ENCODE results near the gene DGCR2. TPM values are rescaled to one million over a fixed set of nuclear protein-coding genes. Genes with fewer than 3 reads are reported as not detected.
A peak's percentile ranks its signal among the peaks of the same experiment; 100 is the strongest.

The DGCR2 gene
- total RNA-seq, 3 donors from 2014 or later: 36.8 to 58.4 (median 42.9) TPM

DNA sequence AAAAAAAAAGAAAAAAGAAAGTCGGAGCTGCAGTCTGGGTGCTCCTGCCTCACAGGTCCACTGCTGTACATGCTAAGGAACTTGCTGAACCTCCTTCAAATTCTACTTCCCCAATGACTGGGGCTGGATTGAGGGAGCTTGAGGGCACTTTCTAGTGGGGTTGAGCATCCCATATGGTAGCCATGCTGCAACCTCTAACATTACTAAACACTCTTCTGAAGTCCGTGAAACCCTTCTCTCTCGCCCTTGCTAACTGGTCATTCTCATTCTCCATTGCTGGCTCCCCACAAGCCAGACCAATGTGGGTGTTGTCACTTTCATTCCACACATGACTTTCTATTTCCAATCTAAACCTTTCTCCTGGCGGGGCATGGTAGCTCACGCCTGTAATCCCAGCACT, 21.0 kb upstream of the DGCR2 start:
- Histone ChIP-seq H3K27me3 (peaks cover 0 to 7% of the 10 kb centered on the region in 2 donors), H3K4me3 (peak overlapping the region in 2 of 3 donors; percentile 78 to 91), H3K9me3 (no peaks in the 10 kb centered on the region), H3K4me1 (peaks cover 0 to 3% of the 10 kb centered on the region in 2 donors), H3K27ac (no peak overlapping the region), H3K36me3 (no peaks in the 10 kb centered on the region)
- intact Hi-C loops (cut with DNase I; ENCODE audit: low total_unique reads): no loop called here
- no peak for TF ChIP-seq POLR2AphosphoS5 (IDR thresholded peaks at IDR 0.05)
- TF ChIP-seq CTCF (IDR thresholded peaks at IDR 0.05): no peak
- no peak for TF ChIP-seq POLR2A (IDR thresholded peaks at IDR 0.05)
- DNase-seq (ENCODE audit: low spot score in 2 of 2): no peak

DNA sequence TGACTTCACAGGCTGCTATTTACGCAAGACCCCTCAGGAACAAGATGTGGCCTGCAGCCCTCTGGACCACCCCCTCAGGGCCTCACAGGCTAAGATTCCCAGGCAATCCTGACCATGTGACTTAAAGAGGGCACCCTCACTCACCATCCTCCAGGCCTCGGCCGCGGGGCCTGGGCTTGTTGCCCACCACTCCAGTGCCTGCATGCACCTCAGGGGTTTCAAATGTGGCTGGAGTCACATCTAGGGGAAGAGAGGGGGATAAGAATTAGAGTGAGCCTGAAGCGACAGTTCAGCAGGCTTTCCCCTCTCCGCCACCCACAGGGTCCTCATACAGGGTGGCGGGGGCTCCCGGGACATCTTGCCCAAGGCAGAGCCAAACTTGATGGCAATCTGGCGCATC, 20.2 kb upstream of the DGCR2 start:
- no peaks in the 10 kb centered on the region for H3K36me3 ChIP-seq
- intact Hi-C loops (cut with DNase I; ENCODE audit: low total_unique reads): no loop called here

DNA sequence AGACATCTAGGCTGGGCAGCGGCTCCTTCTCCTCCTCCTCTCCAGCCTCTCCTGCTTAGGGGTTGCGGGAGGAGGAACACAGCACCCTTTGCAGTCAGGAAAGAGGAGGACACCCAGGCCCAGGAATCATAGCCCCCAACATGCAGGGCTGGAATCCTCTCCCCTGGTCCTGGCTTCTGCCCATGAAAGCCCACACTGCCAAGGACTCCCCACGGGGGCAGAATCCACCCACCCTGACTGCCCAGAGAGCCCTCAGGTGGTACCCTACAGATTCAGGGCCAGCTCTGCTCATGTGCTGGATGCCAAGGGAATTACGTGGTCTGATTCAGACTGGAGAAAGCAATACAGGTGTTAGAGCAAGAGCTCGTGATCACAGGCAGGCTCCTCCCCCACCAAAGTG, 17.8 kb upstream of the DGCR2 start:
- H3K4me1 ChIP-seq: peaks cover 0 to 3% of the 10 kb centered on the region in 2 donors
- TF ChIP-seq POLR2A (IDR thresholded peaks at IDR 0.05) (no peak), CTCF (IDR thresholded peaks at IDR 0.05) (no peak), POLR2AphosphoS5 (IDR thresholded peaks at IDR 0.05) (no peak)
- intact Hi-C loops (cut with DNase I; ENCODE audit: low total_unique reads): no loop called here
- no peaks in the 10 kb centered on the region for H3K9me3 ChIP-seq
- no peak for DNase-seq (ENCODE audit: low spot score in 2 of 2)
- no peak overlapping the region for H3K27ac ChIP-seq
- H3K4me3 ChIP-seq: no peak overlapping the region
- H3K27me3 ChIP-seq: no peaks in the 10 kb centered on the region
- H3K36me3 ChIP-seq: peaks cover under 1% of the 10 kb centered on the region

More for the DNA sequence above, 20.2 kb upstream of the DGCR2 start:
- Histone ChIP-seq H3K9me3 (no peaks in the 10 kb centered on the region), H3K27ac (no peak overlapping the region), H3K4me1 (peaks cover 0 to 3% of the 10 kb centered on the region in 2 donors), H3K27me3 (no peaks in the 10 kb centered on the region), H3K4me3 (no peak overlapping the region)
- TF ChIP-seq POLR2A (IDR thresholded peaks at IDR 0.05): no peak
- no peak for TF ChIP-seq CTCF (IDR thresholded peaks at IDR 0.05)
- TF ChIP-seq POLR2AphosphoS5 (IDR thresholded peaks at IDR 0.05): no peak
- no peak for DNase-seq (ENCODE audit: low spot score in 2 of 2)

GRCh38 chr22:19139001-19139356, 16.8 kb upstream of the DGCR2 start:
- no peak for DNase-seq (ENCODE audit: low spot score in 2 of 2)
- TF ChIP-seq CTCF (IDR thresholded peaks at IDR 0.05) (no peak), POLR2A (IDR thresholded peaks at IDR 0.05) (no peak), POLR2AphosphoS5 (IDR thresholded peaks at IDR 0.05) (no peak)
- no peak overlapping the region for H3K4me3 ChIP-seq
- intact Hi-C loops (cut with DNase I; ENCODE audit: low total_unique reads): no loop called here
- H3K27ac ChIP-seq: no peak overlapping the region
- H3K27me3 ChIP-seq: no peaks in the 10 kb centered on the region
- no peaks in the 10 kb centered on the region for H3K9me3 ChIP-seq
- H3K36me3 ChIP-seq: peaks cover 8% of the 10 kb centered on the region
- peaks cover 0 to 3% of the 10 kb centered on the region in 2 donors for H3K4me1 ChIP-seq

DNA sequence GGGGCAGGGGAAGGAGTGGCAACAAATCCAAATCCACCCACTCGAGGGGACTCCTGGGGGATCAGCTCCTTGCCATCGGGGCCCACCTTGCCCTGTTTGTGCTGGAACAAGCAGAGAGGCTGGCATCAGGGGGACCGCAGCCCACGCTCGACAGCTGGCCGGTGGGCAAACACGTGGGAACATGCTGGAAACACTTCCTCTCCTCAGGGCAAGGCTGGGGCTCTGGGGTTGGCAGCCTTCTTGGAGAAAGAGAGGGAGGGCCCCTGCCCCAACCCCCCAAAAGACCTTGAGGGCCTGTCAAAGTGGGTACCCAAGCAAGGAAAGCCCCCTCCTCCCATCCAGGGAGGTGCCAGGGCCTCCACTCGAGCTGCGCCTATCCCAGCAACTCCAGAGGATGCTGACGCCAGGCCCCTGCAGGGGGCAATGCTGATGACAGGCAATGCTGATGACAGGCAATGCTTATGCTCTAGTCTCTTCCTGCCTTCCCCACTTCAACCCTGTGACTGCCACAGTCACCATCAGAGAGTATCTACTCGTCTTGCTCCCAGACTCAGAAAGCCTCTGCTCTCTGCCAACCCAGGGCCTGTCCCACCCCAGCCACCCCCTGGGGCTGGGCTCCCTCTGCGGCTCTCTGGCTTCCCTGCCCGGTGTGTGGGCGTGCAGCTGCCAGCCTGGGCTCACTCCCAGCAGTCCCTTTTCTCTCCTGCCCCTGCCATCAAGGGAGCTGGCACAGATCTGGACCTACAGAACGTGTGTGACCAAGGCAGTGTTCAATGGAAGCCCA, 16.2 kb upstream of the DGCR2 start:
- intact Hi-C loops (cut with DNase I; ENCODE audit: low total_unique reads): no loop called here
- no peaks in the 10 kb centered on the region for H3K9me3 ChIP-seq
- no peaks in the 10 kb centered on the region for H3K27me3 ChIP-seq
- peaks cover 13% of the 10 kb centered on the region for H3K36me3 ChIP-seq
- no peaks in the 10 kb centered on the region for H3K4me1 ChIP-seq
- TF ChIP-seq CTCF (IDR thresholded peaks at IDR 0.05) (no peak), POLR2A (IDR thresholded peaks at IDR 0.05) (no peak), POLR2AphosphoS5 (IDR thresholded peaks at IDR 0.05) (no peak)
- H3K4me3 ChIP-seq: no peak overlapping the region
- H3K27ac ChIP-seq: no peak overlapping the region
- DNase-seq (ENCODE audit: low spot score in 2 of 2): no peak
